ENCODE measurements around the gene SMC3. TPM values are rescaled to one million over a fixed set of nuclear protein-coding genes. Genes with fewer than 3 reads are reported as not detected.
"Not testable (repeated sequence)": the region's sequence is repeated elsewhere in the genome, so short reads cannot be mapped to it uniquely, and the experiment has no call there.

SMC3 gene
- total RNA-seq, 2 experiments from 2014 or later = 38.4 to 73.4 TPM

GRCh38 chr10:110610308-110610774, 42.8 kb downstream of the SMC3 start:
- Histone ChIP-seq H3K79me2 (ENCODE audit: insufficient read depth, low read depth, low read length) (no peaks in the 10 kb centered on the region), H3K36me3 (ENCODE audit: insufficient read depth, low read length) (peaks cover 10% of the 10 kb centered on the region), H3K27ac (ENCODE audit: low read depth, low read length, poor library complexity, severe bottlenecking) (no peak overlapping the region), H3K4me3 (ENCODE audit: low read depth, low read length, poor library complexity, severe bottlenecking) (no peak overlapping the region), H3K9me3 (ENCODE audit: low read length) (no peaks in the 10 kb centered on the region), H3K4me1 (ENCODE audit: insufficient read depth, low read length, poor library complexity, severe bottlenecking) (peaks cover 29% of the 10 kb centered on the region), H3K9me2 (ENCODE audit: insufficient read depth, low read length) (no peaks in the 10 kb centered on the region), H4K20me1 (ENCODE audit: insufficient read depth, low read length) (no peaks in the 10 kb centered on the region), H2AFZ (ENCODE audit: low read length) (0 out of 2 replicates have a peak overlapping the region, but pooled peaks have one; percentile 1), H3K4me2 (ENCODE audit: low read length) (peak overlapping the region; percentile 59; the same call in 1 of the 2 replicates)
- TF ChIP-seq EZH2phosphoT487 (IDR thresholded peaks at IDR 0.05; ENCODE audit: borderline replicate concordance, low read depth, low read length) (no peak), CTCF (conservative IDR thresholded peaks at IDR 0.05; ENCODE audit: low read length) (peak; percentile 98)
- CTCF ChIA-PET (ENCODE audit: unreplicated experiment) = interaction anchor here (0.7 to 2.1 kb wide), 4 partner anchors 11 to 132 kb away, joined by 3 to 10 read pairs (median 3); no protein-coding TSS in a partner anchor
- intact Hi-C loops (cut with micrococcal nuclease; ENCODE audit: unreplicated experiment) = loop anchor here (1.0 to 5.0 kb wide), 8 partner anchors 41 to 750 kb away; no protein-coding TSS in a partner anchor
- POLR2A ChIA-PET = interaction anchor here (0.6 to 1.0 kb wide), 3 partner anchors 11 to 305 kb away, joined by 3 to 6 read pairs (median 3); partner anchors contain the start of gene SMNDC1
- DNase-seq (ENCODE audit: low spot score) = peak; percentile 76
- no TSS peak for BruUV-seq (replicated peaks)

GRCh38 chr10:110610781-110611180, 43.3 kb downstream of the SMC3 start:
- BruUV-seq (replicated peaks); DNase-seq (ENCODE audit: low spot score); H3K4me3 ChIP-seq (ENCODE audit: low read depth, low read length, poor library complexity, severe bottlenecking); H3K9me2 ChIP-seq (ENCODE audit: insufficient read depth, low read length); H3K79me2 ChIP-seq (ENCODE audit: insufficient read depth, low read depth, low read length); H4K20me1 ChIP-seq (ENCODE audit: insufficient read depth, low read length); H3K36me3 ChIP-seq (ENCODE audit: insufficient read depth, low read length); H3K27ac ChIP-seq (ENCODE audit: low read depth, low read length, poor library complexity, severe bottlenecking); H3K9me3 ChIP-seq (ENCODE audit: low read length): not testable (repeated sequence)
- intact Hi-C loops (cut with micrococcal nuclease; ENCODE audit: unreplicated experiment) = loop anchor here (1.0 to 5.0 kb wide), 8 partner anchors 41 to 750 kb away; no protein-coding TSS in a partner anchor
- H3K4me2 ChIP-seq (ENCODE audit: low read length) = peak overlapping the region; percentile 59; the same call in 1 of the 2 replicates
- CTCF ChIA-PET (ENCODE audit: unreplicated experiment) = interaction anchor here (0.7 to 2.1 kb wide), 4 partner anchors 12 to 132 kb away, joined by 3 to 10 read pairs (median 3); no protein-coding TSS in a partner anchor
- H2AFZ ChIP-seq (ENCODE audit: low read length) = 0 out of 2 replicates have a peak overlapping the region, but pooled peaks have one; percentile 1
- POLR2A ChIA-PET = interaction anchor here (0.7 to 1.0 kb wide), 3 partner anchors 36 to 306 kb away, joined by 3 to 6 read pairs (median 3); partner anchors contain the start of gene SMNDC1
- H3K4me1 ChIP-seq (ENCODE audit: insufficient read depth, low read length, poor library complexity, severe bottlenecking) = peaks cover 29% of the 10 kb centered on the region

- DNase-seq (ENCODE audit: low spot score) = peak; percentile 49
- no peaks in the 10 kb centered on the region for H3K9me2 ChIP-seq (ENCODE audit: insufficient read depth, low read length)
- H3K27ac ChIP-seq (ENCODE audit: low read depth, low read length, poor library complexity, severe bottlenecking) = no peak overlapping the region
- no peaks in the 10 kb centered on the region for H3K36me3 ChIP-seq (ENCODE audit: insufficient read depth, low read length)
- CTCF ChIA-PET (ENCODE audit: unreplicated experiment) = interaction anchor here (0.7 to 2.1 kb wide), 3 partner anchors 13 to 69 kb away, joined by 3 to 10 read pairs (median 3); no protein-coding TSS in a partner anchor
- intact Hi-C loops (cut with micrococcal nuclease; ENCODE audit: unreplicated experiment) = loop anchor here (5.0 kb wide), 2 partner anchors 115 to 280 kb away; no protein-coding TSS in a partner anchor
- H3K4me1 ChIP-seq (ENCODE audit: insufficient read depth, low read length, poor library complexity, severe bottlenecking) = peaks cover 29% of the 10 kb centered on the region
- peak overlapping the region; percentile 10 for H3K4me3 ChIP-seq (ENCODE audit: low read depth, low read length, poor library complexity, severe bottlenecking)
- BruUV-seq (replicated peaks) = no TSS peak
- no peaks in the 10 kb centered on the region for H4K20me1 ChIP-seq (ENCODE audit: insufficient read depth, low read length)
- H3K79me2 ChIP-seq (ENCODE audit: insufficient read depth, low read depth, low read length) = no peaks in the 10 kb centered on the region
- no peak for TF ChIP-seq CTCF (conservative IDR thresholded peaks at IDR 0.05; ENCODE audit: low read length)
- TF ChIP-seq EZH2phosphoT487 (IDR thresholded peaks at IDR 0.05; ENCODE audit: borderline replicate concordance, low read depth, low read length) = no peak
- H3K4me2 ChIP-seq (ENCODE audit: low read length) = peak overlapping the region; percentile 59
- H3K9me3 ChIP-seq (ENCODE audit: low read length) = no peaks in the 10 kb centered on the region
- POLR2A ChIA-PET = interaction anchor here (0.6 to 1.0 kb wide), 5 partner anchors 11 to 300 kb away, joined by 3 to 4 read pairs (median 3); no protein-coding TSS in a partner anchor
- H2AFZ ChIP-seq (ENCODE audit: low read length) = peak overlapping the region; percentile 62
These were observed 44.6 kb downstream of the SMC3 start for GRCh38 chr10:110612087-110612486.

All from OCI-LY7 (cell line).